GM19372 (cell line): ENCODE measurements around the gene RLN2.
A peak's percentile ranks its signal among the peaks of the same experiment; 100 is the strongest.
"Not testable (repeated sequence)": the region's sequence is repeated elsewhere in the genome, so short reads cannot be mapped to it uniquely, and the experiment has no call there.

Source experiments
- ATAC-seq: cut with Tn5 transposase; IDR thresholded peaks from one replicate; pipeline ENCODE4 v1.9.1; 2021; ENCODE audit warnings: mild to moderate bottlenecking, low read depth, moderate library complexity; ENCODE audit not compliant: unreplicated experiment

The RLN2 gene, protein sequence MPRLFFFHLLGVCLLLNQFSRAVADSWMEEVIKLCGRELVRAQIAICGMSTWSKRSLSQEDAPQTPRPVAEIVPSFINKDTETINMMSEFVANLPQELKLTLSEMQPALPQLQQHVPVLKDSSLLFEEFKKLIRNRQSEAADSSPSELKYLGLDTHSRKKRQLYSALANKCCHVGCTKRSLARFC

DNA sequence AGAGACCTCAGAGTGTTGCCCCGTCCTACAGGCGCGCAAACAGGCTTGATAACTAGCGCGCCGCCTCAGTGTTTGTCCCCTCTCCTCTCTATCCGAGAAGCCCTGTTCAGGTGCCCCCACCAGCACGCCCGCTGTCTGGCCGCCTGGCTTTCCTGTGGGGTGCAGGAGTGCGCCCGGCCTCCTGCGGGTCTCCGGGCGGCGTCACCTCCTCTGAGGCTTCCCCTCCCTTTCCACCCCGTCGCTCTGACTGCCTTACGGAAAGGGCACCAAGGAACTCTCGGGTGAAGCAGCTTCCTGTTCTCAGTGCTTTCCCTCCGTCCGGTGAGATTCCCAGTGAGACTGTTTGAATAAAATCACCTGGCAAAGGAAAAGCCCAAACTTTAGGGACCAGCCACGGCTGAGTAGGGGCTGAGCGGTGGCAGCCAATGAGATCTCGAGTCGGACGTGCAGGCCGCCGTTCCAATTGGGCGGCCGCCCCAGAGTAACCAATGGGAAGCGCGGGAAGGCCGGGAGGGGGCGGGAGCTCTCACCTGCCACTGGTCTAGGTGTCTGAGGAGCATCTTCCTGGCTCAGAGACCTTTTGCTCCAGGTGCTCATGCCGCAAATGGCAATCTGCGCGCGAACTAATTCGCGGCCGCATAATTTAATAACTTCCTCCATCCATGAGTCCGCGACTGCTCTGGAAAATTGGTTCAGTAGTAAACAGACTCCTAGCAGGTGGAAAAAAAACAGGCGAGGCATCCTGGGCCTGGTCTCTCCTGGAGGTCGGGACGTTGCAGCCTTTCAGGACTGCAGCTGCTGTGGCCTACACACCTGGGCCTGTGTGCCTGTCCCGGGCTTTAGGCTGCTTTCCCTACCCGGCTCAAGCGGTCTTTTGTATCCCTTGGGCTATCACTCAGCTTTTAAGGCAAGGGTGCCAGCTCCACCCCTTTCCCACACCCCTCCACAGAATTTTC is at the start of gene RLN2:
Gene RLN2, minus strand, starts transcription at position 877 of the 956 bp plus-strand sequence. Its CDS starts 136 bp downstream, at position 741.
- ATAC-seq = peak; percentile 98

DNA sequence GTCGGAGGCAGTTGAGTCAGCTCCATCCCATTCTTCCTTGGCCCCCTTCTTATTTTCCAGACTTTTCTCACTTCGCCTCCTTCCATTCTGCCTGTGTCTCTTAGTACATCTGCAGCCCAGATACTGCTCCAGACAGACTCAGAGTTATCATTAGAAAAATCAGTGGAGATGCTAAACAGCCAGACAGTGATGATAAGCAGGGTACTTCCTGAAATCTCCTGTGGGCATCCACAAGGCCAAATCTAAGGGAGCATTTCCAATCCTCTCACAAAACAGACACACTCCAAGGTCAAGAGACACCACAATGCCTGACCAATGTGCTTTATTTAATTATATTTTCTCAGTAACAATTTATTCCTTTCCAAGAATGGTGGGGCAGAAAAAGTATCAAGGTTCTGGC is 49.7 kb upstream of the RLN2 start:
- no peak for ATAC-seq

DNA sequence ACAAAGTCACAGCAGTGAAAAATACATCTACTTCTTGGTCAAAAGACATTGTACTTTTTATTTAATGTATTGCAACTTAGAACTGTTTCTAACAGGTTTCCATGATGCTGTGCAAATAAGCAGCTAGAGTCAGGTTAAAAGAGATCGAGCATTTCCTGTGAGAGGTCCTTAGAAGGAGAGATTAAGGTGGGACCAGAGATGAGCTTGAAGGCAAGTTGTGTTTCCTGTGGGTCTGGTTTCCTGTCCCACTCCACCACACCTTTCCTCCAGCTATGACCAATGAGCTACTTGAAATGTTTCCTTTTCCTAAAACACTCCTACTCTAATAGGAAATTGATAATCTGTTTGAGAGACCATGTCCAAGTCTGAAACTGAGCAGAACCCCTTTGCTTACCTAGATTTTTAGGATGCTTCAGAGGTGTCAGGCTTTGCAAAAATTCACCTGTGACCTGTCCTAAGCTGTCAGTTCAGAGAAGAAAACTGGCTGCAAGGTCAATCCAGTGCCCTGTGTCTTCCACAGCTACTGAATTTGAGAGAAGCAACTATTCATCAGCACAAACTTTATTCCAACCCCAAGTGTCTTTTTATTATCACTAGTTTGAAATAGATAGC is 48.2 kb upstream of the RLN2 start:
- no peak for ATAC-seq

DNA sequence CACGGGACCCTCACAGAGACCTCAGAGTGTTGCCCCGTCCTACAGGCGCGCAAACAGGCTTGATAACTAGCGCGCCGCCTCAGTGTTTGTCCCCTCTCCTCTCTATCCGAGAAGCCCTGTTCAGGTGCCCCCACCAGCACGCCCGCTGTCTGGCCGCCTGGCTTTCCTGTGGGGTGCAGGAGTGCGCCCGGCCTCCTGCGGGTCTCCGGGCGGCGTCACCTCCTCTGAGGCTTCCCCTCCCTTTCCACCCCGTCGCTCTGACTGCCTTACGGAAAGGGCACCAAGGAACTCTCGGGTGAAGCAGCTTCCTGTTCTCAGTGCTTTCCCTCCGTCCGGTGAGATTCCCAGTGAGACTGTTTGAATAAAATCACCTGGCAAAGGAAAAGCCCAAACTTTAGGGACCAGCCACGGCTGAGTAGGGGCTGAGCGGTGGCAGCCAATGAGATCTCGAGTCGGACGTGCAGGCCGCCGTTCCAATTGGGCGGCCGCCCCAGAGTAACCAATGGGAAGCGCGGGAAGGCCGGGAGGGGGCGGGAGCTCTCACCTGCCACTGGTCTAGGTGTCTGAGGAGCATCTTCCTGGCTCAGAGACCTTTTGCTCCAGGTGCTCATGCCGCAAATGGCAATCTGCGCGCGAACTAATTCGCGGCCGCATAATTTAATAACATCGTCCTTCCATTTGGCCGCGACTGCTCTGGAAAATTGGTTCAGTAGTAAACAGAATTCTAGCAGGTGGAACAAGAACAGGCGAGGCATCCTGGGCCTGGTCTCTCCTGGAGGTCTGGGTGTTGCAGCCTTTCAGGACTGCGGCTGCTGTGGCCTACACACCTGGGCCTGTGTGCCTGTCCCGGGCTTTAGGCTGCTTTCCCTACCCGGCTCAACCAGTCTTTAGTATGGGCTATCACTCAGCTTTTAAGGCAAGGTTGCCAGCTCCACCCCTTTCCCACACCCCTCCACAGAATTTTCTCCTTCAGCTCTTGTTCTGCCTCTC is 34.8 kb upstream of the RLN2 start, which contains the start of gene RLN1:
Gene RLN1, minus strand, starts transcription at position 885 of the 990 bp plus-strand sequence. Its CDS starts 130 bp downstream, at position 755.
- peak; percentile 99 for ATAC-seq

DNA sequence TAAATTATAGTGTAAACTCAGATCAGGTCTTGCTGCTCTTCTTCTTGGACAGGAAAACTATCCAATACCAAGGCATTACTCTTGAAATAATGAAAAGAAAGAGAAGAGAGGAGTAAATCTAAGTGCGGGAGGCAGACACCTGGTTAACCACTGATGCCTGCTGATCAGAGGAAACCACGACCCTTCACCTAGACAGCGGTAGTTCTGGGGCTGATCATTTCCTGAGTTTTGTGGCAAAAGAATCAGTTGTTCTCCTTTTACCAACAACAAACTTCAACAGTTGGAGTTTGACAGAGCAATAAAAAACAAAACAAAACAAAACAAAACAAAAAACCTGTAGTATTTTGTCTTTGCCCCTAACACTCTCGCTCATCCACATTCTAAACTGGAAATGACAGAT is 32.2 kb upstream of the RLN2 start:
- ATAC-seq = no peak

DNA sequence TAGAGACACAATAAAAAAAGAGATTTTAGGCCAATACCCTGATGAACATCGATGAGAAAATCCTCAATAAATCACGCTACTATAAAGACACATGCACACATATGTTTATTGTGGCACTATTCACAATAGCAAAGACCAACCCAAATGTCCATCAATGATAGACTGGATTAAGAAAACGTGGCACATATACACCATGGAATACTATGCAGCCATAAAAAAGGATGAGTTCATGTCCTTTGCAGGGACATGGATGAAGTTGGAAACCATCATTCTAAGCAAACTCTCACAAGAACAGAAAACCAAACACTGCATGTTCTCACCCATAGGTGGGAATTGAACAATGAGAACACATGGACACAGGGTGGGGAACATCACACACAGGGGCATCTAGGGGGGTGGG is 26.8 kb upstream of the RLN2 start:
- not testable (repeated sequence) for ATAC-seq

DNA sequence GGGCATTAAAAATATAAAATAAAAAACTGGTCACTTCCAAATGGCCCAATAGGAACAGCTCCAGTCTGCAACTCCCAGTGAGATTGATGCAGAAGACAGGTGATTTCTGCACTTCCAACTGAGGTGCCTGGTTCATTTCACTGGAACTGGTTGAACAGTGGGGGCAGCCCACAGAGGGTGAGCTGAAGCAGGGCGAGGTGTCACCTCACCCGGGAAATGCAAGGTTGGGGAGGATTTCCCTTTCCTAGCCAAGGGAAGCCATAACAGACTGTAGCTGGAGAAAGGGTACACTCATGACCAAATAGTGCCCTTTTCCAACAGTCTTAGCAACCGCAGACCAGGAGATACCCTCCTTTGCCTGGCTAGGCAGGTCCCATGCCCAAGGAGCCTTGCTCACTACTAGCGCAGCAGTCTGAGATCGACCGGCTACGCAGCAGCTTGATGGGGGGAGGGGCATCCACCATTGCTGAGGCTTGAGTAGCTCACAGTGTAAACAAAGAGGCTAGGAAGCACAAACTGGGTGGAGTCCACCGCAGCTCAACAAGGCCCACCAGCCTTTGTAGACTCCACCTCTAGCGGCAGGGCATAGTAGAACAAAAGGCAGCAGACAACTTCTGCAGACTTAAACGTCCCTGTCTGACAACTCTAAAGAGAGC is 22.5 kb upstream of the RLN2 start:
- no peak for ATAC-seq

DNA sequence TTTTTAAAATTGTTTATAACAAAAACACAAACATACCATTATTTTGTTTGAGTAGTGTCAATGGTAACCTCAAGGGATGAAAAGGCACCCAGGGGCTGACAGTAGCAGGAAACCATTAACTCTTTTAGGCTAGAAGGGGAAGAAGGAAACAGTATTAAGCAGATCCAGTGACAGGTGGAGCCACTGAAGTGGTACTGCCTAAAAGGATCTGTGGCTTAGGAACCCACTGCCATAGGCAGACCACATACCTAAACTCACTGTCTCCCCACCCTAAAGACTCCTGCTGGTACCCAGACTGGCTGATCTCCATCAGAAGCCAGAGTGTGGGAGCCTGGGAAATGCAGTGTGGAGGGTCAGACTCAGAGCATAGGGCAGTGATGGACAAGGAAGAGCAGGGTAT is 21.7 kb upstream of the RLN2 start:
- no peak for ATAC-seq

DNA sequence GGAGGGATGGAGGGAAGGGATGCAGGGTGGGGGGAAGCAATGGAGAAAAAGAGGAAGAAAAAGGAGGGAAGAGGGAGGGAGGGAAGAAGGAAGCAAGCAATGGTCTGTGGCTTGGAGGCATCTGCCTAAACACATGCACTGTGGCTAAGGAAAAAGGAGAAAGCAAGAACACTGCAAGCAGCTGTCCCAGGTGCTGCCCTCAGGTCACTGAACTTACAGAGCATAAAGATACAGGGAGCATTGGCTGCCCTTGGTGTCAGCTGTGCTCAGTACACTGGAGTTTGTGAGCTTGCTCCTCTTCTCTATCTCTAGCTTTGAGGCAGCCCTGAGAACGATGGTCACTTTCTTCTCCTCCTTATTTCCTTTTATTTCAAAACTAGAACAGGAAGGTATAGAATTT is 17.1 kb upstream of the RLN2 start:
- not testable (repeated sequence) for ATAC-seq

DNA sequence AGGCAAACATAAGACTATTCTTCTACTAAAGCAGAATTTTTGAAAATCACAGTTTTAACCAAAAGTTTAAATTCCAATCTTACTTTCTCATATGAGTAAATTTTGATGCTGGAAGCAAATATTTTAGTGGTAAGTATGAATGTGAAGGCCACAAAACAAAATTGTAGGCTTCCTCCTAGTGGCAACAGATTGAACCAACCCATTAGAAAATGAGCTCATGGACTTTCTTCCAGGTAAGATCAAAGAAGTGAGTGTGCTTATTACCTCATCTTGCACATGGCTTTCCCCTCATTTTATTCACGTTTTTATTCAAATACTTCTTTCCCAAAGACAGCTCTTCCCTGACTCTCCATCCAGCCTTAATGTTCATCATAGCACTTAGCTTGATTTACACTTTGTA is 16.5 kb upstream of the RLN2 start:
- no peak for ATAC-seq

DNA sequence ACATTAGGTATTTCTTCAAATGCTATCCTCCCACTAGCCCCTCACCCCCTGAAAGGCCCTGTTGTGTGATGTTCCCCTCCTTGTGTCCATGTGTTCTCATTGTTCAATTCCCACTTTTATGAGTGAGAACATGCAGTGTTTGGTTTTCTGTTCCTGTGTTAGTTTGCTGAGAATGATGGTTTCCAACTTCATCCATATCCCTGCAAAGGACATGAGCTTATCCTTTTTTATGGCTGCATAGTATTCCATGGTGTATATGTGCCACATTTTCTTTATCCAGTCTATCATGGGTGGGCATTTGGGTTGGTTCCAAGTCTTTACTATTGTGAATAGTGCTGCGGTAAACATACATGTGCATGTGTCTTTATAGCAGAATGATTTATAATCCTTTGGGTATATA is 11.9 kb upstream of the RLN2 start:
- ATAC-seq = not testable (repeated sequence)

DNA sequence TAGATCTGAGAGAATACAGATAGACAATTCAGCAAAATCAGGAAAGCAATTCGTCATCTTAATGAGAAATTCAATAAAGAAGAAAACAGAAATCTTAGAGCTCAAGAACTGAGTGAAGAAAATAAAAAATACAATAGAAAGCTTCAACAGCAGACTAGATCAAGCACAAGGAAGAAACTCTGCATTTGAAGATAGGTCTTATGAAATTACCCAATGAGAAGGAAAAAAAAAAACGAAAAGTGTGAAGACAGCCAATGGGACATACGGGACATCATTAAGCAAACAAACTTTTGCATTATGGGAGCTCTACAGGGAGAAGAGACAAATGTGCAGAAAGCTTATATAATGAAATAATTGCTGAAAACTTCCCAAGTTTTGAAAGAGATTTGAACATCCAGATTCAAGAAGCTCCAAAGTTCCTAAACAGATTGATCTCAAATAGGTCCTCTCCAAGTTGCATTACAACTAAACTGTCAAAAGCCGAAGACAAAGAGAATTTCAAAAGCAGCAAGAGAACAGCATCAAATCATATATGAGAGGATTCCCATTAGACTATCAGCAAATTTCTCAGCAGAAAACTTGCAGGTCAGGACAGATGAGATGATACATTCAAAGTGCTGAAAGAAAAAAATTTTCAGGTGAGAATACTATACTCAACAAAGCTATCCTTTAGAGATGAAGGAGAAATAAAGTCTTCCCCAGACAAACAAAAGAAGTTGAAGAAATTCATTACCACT is 10.8 kb upstream of the RLN2 start:
- no peak for ATAC-seq

DNA sequence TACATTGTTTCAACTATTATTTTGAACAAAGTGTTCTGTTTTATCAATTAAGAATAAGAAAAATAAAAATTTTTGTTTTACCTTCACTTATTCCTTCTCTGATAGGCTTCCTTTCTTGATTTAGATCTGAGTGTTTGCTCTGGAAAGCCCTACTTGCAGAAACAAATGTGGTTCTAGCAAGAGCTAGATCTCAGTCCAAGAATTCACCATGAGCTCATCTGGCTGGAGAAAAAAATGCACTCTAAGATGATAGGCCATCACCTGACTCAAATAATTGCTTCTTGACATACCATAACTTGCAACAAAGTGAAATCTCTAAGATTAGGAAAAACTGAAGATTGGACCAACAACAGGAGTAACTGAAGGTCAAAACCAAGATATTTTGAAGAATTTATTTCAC is 6.3 kb upstream of the RLN2 start:
- no peak for ATAC-seq

DNA sequence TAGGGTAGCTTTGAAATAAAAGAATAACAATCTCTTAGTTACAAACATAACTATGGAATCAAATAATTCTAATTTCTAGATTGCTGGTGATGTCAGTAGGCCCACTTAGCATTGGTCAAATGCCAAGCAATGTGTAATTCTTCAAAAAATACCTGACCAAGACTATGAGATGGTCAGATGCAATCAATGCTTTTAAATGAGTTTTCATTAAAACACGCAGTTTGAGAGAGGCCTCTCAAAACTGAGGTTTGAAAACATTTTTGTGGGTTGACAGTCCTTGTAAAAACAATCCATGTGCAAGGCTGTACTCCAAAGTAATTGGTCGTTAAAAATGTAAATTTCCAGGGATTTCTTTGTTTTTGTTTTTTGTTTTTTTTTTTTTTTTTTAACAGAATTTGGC is 1.2 kb upstream of the RLN2 start:
- ATAC-seq = no peak

DNA sequence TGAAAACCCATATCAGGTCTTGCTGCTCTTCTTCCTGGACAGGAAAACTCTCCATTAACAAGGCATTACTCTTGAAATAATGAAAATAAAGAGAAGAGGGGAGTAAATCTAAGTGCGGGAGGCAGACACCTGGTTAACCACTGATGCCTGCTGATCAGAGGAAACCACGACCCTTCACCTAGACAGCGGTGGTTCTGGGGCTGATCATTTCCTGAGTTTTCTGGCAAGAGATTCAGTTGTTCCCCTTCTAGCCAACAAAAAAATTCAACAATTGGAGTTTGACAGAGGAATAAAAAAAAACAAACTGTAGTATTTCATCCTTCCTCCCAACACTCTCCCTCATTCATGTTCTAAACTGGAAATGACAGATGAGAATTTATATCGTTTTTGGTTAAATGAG is 3.0 kb downstream of the RLN2 start:
- no peak for ATAC-seq

DNA sequence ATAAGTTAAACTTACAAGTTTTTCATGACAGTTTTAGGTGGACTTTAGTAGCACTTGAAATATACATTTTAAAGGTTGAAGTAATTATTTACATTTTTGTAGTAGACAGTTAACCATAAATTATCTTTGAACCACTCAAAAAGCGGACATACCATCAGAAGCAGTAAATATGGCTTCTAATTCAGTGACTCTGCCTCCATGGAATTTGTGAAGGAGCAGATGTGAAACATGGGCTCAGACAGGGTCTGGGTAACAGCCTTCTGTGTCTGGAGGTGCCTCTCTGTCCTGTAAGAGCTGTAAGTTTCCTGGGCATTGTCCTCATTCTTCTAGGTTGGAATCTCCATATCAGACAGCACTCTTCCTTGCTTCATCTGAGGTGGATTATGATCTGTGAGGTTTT is 12.4 kb downstream of the RLN2 start:
- ATAC-seq = no peak

DNA sequence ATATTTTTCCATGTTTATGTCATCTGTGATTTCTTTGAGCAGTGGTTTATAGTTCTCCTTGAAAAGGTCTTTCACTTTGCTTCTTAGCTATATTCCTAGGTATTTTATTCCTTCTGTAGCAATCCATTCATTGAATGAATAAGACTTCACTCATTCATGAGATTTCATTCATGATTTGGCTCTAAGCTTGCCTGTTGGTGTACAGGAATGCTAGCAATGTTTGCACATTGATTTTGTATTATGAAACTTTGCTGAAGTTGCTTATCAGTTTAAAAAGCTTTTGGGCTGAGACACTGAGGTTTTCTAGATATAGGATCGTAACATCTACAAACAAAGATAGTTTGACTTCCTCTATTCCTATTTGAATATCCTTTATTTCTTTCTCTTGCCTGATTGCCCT is 15.9 kb downstream of the RLN2 start:
- no peak for ATAC-seq

DNA sequence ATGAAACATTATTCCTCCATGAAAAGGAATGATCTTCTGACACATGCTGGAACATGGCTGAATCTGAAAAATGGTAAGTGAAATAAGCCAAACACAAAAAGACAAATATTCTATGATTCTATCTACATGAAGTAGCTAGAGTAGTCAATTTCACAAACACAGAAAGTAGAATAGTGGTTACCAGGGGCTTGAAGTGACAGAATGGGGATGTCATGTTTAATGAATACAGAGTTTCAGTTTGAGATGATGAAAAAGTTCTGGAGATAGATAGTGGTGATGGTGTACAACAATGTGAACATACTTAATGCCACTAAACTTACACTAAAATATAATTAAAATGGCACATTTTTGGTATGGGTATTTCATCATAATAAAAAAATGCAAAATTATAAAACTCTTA is 18.3 kb downstream of the RLN2 start:
- ATAC-seq = no peak

DNA sequence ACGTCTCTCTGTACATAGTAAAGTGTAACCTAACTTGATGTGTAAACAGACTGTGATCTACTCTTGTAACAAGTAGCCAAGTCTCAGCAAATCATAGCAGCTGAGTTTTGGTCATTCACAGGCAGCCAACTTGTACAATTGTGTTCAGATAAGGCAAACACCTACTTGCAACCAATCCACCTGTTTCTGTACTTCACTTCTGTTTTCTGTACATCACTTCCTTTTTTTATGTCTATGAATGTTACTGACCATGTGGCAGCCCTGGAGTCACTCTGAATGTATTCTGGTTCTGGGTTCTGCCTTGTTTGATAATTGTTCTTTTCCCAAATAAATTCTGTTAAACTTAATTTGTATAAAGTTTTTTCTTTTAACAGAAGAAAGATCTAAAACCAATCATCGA is 26.0 kb downstream of the RLN2 start:
- ATAC-seq = no peak
